ENCODE results near the gene PDE1C.

The PDE1C gene

GRCh38 chr7:31995134-31995533 lies 75.1 kb downstream of the PDE1C start:
- DNase-seq (ENCODE audit: low spot score) (no peak), FAIRE-seq (no peak)

DNA sequence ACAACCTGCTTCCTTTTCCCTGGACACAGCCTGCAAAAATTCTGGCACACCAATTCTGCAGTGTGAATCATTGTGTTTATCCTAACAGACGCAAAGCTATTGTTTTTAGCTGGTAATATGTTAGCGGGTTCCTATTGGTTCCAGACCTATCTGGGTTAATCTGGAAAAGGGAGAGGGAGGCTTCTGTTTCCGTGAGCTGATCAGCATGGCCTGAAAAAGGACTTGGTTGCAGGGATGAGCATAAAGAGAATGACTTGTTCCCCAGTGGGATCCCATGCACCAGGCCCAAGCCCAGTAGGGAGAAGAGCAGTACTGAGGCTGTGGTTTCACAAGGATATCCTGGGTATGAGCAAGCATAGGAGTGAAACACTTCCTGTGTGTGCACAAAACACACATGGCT lies 78.4 kb downstream of the PDE1C start:
- peak; percentile 87 for FAIRE-seq
- no peak for DNase-seq (ENCODE audit: low spot score)

- FAIRE-seq (peak; percentile 63), DNase-seq (ENCODE audit: low spot score) (no peak)
These were observed 78.8 kb downstream of the PDE1C start for GRCh38 chr7:31991406-31991805.

DNA sequence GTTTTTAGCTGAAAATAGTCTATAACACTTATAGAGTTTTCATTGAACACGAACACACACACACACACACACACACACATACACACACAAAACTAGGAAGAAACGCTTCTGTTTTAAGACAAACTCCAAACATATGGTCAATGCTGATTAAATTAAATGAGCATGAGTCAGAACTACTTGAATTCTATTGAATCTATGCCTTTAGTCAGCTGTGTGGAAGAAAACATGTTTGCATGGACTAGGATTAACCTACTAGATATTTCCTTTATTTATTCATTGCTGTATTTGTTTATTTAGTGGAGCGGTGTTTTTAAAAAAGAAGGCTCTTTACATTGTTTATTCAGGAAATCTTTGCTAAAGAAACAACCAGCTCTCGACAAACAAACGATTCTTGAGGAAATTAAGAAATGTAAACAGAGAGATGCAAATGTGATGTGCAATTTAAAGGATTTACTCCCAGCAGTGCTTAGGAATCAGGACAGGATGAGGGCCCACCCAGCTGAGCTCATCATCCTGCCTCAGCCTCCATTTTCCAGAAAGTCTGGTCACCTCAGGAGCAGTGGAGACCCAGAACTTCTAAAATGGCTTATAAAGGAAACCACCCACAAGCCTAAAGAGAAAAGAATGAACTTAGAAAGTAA lies 83.2 kb downstream of the PDE1C start:
- no peak for DNase-seq (ENCODE audit: low spot score)
- FAIRE-seq: no peak

GRCh38 chr7:31982962-31983361 lies 87.2 kb downstream of the PDE1C start:
- FAIRE-seq (no peak), DNase-seq (ENCODE audit: low spot score) (no peak)

GRCh38 chr7:31981874-31982390 lies 88.3 kb downstream of the PDE1C start:
- no peak for DNase-seq (ENCODE audit: low spot score)
- peak; percentile 73 for FAIRE-seq

- FAIRE-seq (no peak), DNase-seq (ENCODE audit: low spot score) (no peak)
These were observed 90.4 kb downstream of the PDE1C start for GRCh38 chr7:31979690-31980330.

DNA sequence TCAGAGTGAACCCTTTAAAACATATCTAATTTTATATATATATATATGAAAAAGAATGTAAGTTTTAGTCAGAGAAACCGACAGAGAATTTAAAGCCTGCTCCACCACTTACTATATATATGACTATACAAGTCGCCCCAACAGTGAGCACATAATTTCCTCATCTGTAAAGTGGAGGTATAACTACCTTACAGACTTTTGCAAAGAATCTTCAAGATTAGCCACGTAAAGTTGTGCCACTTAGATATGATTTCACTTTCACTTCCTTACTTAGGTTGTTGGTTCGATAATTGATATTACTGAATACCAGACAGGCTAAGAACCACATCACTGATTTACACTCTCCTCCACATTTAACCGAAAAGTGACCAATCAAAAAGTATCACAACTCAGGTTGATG lies 94.7 kb downstream of the PDE1C start:
- FAIRE-seq (no peak), DNase-seq (ENCODE audit: low spot score) (no peak)

GRCh38 chr7:31974351-31974750 lies 95.9 kb downstream of the PDE1C start:
- FAIRE-seq (peak; percentile 55), DNase-seq (ENCODE audit: low spot score) (no peak)

DNA sequence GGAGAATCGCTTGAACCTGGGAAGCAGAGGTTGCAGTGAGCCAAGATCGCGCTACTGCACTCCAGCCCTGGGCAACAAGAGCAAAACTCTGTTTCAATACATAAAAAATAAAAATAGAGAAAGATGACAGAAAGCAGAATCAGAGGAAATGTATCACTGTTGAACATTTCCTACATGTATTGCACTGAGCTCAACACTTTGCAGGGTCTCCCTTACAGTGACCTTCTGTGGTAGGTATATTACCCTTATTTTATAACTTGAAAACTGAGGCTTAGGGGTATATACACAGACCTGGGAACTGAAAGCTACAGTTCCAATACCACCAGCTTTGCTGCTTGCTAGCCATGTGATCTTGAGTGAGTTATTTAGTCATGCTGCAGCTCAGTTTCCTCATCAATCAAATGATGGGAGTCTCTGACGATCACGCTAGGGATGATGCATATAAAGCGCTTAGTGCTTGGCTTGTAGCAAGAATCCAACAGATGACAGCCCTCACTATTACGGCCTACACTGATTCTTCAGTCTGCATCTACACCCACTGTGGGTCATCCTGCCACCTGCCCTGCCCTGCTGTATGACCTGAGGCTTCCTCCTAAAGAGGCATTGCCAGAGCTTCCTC lies 99.0 kb downstream of the PDE1C start:
- DNase-seq (ENCODE audit: low spot score): no peak
- no peak for FAIRE-seq

GRCh38 chr7:31970501-31970900 lies 99.7 kb downstream of the PDE1C start:
- DNase-seq (ENCODE audit: low spot score) (no peak), FAIRE-seq (no peak)

DNA sequence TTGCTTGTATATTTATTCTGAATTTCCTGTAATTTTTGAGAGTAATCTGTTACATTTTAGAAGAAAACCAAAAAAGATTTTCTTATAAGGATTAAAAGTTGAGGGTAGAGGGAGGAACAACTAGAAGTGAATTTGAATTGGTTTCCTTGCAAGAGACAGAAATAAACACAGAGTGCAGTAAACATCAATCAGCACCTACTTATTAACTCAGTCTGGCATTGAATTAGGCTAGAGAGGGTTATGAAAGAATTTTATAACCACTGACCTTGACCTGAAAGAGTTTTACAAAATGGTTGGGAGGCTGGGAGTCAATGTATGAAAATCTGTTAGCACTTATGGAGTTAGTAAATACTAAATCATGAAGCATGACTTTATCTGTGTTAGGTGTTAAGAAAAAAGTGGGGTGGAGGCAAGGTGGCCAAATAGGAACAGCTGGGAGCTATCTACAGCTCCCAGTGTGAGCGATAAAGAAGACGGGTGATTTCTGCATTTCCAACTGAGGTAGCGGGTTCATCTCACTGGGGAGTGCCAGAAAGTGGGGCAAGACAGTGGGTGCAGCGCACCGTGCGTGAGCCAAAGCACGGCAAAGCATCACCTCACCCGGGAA lies 106.5 kb downstream of the PDE1C start:
- no peak for DNase-seq (ENCODE audit: low spot score)

GRCh38 chr7:31962246-31962645 lies 108.0 kb downstream of the PDE1C start:
- FAIRE-seq: peak; percentile 76

More for the DNA sequence above, 106.5 kb downstream of the PDE1C start:
- FAIRE-seq: no peak

DNA sequence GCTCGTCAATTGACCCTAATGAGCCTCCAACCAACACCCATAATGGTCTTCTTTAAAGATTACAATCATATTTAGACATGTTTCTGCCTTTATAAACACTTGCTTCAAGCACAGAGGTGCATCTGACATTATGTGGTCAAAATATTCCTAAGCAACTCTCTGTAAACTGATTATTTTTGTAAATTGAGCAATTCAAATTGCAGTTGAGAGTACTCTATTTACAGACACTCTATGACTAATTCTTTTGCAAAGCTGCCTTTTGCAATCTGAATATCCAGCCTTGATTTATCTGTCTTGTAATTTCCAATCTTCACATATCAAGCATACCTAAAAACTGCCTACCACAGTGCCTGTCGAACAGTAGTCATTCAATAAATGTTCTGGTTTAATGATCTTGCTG lies 112.0 kb downstream of the PDE1C start:
- no peak for DNase-seq (ENCODE audit: low spot score)
- no peak for FAIRE-seq

More at GRCh38 chr7:31962246-31962645, 108.0 kb downstream of the PDE1C start:
- no peak for DNase-seq (ENCODE audit: low spot score)

DNA sequence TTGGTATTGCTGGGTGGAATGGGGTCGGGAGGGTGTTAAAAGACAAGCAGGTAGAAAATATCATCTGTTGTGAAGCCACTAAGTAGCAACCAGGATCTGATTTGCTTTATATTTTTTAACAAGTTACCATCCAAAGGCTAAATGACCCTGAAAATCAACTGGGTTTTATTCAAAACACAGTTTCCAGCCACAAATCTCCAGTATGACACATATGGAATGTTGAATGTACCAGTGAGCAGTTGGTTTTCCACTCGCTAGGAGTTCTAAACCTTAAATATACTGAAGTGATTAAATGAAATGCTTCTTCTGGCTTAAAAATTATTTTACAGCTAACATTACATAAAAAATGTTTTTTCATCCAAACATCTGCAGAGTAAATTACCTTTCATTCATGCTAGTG lies 112.5 kb downstream of the PDE1C start:
- FAIRE-seq (no peak), DNase-seq (ENCODE audit: low spot score) (no peak)

DNA sequence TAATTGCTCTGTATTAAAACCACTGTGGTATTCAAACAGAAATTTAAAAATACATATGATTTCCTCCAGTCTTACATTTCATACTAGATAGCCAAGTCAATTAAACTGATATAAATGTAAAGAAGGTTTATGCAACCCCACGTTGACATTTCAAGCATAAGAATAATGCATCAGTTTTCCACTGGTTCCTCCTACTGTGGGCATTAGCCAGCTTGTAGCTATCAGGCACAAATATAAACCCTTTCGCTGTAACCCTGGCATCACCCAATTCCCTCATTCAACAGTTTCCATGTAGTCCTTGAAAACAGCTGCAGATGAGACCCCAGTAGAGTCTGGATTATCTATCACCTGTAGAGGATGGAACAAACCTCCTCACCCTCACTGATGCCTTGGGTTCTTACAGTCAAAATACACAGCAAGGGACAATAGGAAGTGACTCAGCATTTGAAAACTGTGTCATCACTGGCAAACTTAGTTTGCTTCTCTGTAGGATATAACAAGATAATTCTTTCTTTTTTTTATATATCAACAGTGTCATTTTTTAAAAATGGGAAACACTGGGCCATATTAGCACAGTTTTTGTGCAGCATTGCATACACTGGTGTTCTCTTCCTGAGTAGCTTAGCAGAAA lies 113.0 kb downstream of the PDE1C start:
- peak; percentile 50 for DNase-seq (ENCODE audit: low spot score)
- no peak for FAIRE-seq

DNA sequence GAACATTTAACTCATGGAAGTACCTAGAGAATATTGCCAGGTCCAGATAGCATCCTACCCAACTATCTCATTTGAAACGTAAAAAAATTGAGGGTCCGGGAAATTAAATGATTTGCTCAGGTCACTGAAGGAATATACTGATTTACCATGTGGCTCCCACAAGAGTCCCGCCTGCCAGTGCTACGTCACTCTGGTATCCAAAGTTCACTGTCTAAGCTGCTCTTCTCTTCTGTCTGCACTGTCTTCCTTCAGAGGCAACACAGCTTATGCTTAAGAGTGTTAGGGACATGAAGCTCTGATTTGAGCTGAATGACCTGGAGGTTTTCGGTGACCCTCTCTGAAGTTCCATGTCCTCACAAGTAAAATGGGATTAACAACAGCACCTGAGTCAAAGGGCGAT lies 114.6 kb downstream of the PDE1C start:
- DNase-seq (ENCODE audit: low spot score) (no peak), FAIRE-seq (no peak)

- peak; percentile 94 for FAIRE-seq
- DNase-seq (ENCODE audit: low spot score): no peak
These were observed 115.2 kb downstream of the PDE1C start for GRCh38 chr7:31955021-31955420.

- DNase-seq (ENCODE audit: low spot score) (no peak), FAIRE-seq (no peak)
These were observed 115.7 kb downstream of the PDE1C start for GRCh38 chr7:31954500-31954899.

DNA sequence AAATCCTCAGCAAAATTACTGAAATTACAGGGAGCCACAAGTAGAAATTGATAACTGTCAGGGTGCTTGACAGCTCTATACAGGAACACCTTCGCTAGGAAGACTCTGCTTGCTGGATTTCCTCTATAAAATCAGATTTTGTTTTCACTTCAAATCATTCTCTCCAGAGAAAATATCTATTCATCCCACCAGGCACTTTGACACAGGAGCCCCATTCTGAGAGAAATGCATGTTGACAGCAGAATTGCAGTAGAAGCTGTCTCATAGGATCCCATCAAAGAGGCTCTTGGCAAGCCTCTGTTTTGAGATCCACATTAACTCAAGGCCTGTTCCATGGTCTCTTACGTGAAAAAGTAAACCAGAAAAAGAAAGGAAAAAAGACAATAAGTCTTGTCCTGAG lies 116.8 kb downstream of the PDE1C start:
- DNase-seq (ENCODE audit: low spot score): no peak
- no peak for FAIRE-seq

- FAIRE-seq (no peak), DNase-seq (ENCODE audit: low spot score) (no peak)
These were observed 120.0 kb downstream of the PDE1C start for GRCh38 chr7:31950091-31950755.
